DOHH2 (cell line): ENCODE results near the gene SSBP3.

ENCODE experiments used
- H3F3A ChIP-seq: fragments of 200-600 bp; sonication (generic), shearing (Covaris generic); 2 replicates; pipeline ENCODE4 v1.6.0; 2016; ENCODE audit warnings: antibody characterized with exemption, mild to moderate bottlenecking; ENCODE audit not compliant: control insufficient read depth, insufficient read depth
- H3K27ac ChIP-seq: fragments of 200-600 bp; sonication (generic); 2 replicates; pipeline ENCODE4 v1.5.1; 2014; ENCODE audit warnings: low read depth, mild to moderate bottlenecking, low read length, moderate library complexity
- H3K27me3 ChIP-seq: fragments of 200-600 bp; sonication (generic); 2 replicates; pipeline ENCODE4 v1.6.1; 2014; ENCODE audit warnings: mild to moderate bottlenecking, low read length, mixed read lengths; ENCODE audit not compliant: control insufficient read depth
- H3K36me3 ChIP-seq: fragments of 200-600 bp; sonication (generic); 2 replicates; pipeline ENCODE4 v1.6.1; 2014; ENCODE audit warnings: mild to moderate bottlenecking, low read length, moderate library complexity, mixed read lengths; ENCODE audit not compliant: control insufficient read depth
- H3K4me1 ChIP-seq: fragments of 200-600 bp; sonication (generic); 2 replicates; pipeline ENCODE4 v1.6.1; 2014; ENCODE audit warnings: mild to moderate bottlenecking, low read length, mixed read lengths; ENCODE audit not compliant: control insufficient read depth
- H3K4me2 ChIP-seq: fragments of 200-600 bp; sonication (generic); 2 replicates; pipeline ENCODE4 v1.6.0; 2014; ENCODE audit warnings: mild to moderate bottlenecking, low read length, moderate library complexity
- H3K4me3 ChIP-seq: fragments of 200-600 bp; sonication (generic); 2 replicates; pipeline ENCODE4 v1.5.1; 2014; ENCODE audit warnings: mild to moderate bottlenecking, low read length, mixed read lengths
- H3K79me2 ChIP-seq: fragments of 200-600 bp; sonication (generic); 2 replicates; pipeline ENCODE4 v1.6.1; 2014; ENCODE audit warnings: mild to moderate bottlenecking, low read length, mixed read lengths; ENCODE audit not compliant: control insufficient read depth
- H3K9me2 ChIP-seq: fragments of 200-600 bp; sonication (generic); replicated peaks from 2 replicates; pipeline ENCODE4 v1.6.1; 2014; ENCODE audit warnings: mild to moderate bottlenecking, low read length, mixed read lengths; ENCODE audit not compliant: control insufficient read depth
- H3K9me3 ChIP-seq: fragments of 200-600 bp; sonication (generic); 2 replicates; pipeline ENCODE4 v1.6.1; 2014; ENCODE audit warnings: antibody characterized with exemption, low read length, mixed read lengths; ENCODE audit not compliant: control insufficient read depth, insufficient read depth
- H4K20me1 ChIP-seq: fragments of 200-600 bp; sonication (generic); 2 replicates; pipeline ENCODE4 v1.6.0; 2014; ENCODE audit warnings: low read depth, mild to moderate bottlenecking, antibody characterized with exemption, low read length, moderate library complexity; ENCODE audit not compliant: control insufficient read depth, insufficient read depth
- EZH2phosphoT487 ChIP-seq: fragments of 200-600 bp; sonication (generic); IDR thresholded peaks from 2 replicates; pipeline ENCODE4 v1.6.1; 2017; ENCODE audit warnings: borderline replicate concordance, mild to moderate bottlenecking, antibody characterized with exemption, low read length, moderate library complexity, mixed read lengths
- TF ChIP-seq, protein P1 (sequence below): fragments of 200-600 bp; sonication (generic); IDR thresholded peaks from one replicate; pipeline ENCODE4 v1.5.1; 2014; ENCODE audit warnings: antibody characterized with exemption, mild to moderate bottlenecking, low read depth, low read length; ENCODE audit not compliant: poor library complexity, severe bottlenecking

Gene SSBP3

DNA sequence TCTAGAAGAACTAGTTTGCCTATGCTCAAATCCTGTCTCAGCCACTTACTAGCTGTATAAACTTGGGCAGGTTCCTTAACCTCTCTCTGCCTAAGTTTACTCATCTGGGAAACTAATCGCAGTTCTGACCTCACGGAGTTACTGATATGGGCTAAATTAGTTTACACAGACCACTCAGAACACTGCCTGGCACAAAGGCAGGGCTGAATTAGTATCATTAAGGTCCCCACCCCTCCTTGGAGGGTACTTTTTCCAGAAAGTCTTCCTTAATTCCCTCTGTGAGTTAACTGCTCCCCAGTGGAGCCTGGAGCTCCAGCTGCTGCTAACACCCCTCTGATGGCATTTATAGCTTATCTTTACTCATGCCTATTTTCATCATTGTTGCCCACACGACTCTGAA is 40.3 kb downstream of the SSBP3 start:
- Histone ChIP-seq H3K9me3 (no peaks in the 10 kb centered on the region), H4K20me1 (no peaks in the 10 kb centered on the region), H3K27me3 (no peaks in the 10 kb centered on the region), H3K79me2 (no peaks in the 10 kb centered on the region), H3F3A (no peaks in the 10 kb centered on the region), H3K4me2 (no peak overlapping the region), H3K4me1 (peaks cover 41% of the 10 kb centered on the region), H3K4me3 (no peak overlapping the region), H3K27ac (no peak overlapping the region), H3K9me2 (no peaks in the 10 kb centered on the region), H3K36me3 (no peaks in the 10 kb centered on the region)
- TF ChIP-seq EZH2phosphoT487 = no peak
- TF ChIP-seq, protein P1, sequence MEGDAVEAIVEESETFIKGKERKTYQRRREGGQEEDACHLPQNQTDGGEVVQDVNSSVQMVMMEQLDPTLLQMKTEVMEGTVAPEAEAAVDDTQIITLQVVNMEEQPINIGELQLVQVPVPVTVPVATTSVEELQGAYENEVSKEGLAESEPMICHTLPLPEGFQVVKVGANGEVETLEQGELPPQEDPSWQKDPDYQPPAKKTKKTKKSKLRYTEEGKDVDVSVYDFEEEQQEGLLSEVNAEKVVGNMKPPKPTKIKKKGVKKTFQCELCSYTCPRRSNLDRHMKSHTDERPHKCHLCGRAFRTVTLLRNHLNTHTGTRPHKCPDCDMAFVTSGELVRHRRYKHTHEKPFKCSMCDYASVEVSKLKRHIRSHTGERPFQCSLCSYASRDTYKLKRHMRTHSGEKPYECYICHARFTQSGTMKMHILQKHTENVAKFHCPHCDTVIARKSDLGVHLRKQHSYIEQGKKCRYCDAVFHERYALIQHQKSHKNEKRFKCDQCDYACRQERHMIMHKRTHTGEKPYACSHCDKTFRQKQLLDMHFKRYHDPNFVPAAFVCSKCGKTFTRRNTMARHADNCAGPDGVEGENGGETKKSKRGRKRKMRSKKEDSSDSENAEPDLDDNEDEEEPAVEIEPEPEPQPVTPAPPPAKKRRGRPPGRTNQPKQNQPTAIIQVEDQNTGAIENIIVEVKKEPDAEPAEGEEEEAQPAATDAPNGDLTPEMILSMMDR = no peak

DNA sequence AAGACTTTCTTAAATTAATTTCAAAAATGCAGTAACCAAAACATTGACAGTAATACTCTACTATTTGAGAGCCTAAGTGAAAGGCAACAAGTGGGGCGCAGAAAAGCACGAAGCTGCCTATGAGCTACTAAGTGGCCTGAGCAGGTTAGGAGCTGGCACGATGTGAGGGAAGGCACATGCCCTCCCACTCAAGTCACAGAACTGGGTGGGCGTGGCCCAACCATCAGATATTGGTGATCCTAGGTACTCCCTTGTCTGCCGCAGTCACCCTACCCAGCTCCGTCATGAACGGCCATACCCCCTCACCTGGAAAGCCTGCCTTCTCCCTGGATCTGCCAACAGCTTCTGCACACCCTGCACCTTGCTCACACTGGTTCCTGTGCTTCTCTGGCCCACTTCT is 40.8 kb downstream of the SSBP3 start:
- Histone ChIP-seq H3F3A (no peaks in the 10 kb centered on the region; the same call in 1 of the 2 replicates), H3K9me3 (no peaks in the 10 kb centered on the region), H3K4me2 (no peak overlapping the region), H3K9me2 (no peaks in the 10 kb centered on the region), H3K36me3 (no peaks in the 10 kb centered on the region), H3K27me3 (no peaks in the 10 kb centered on the region), H4K20me1 (no peaks in the 10 kb centered on the region), H3K4me1 (peaks cover 46% of the 10 kb centered on the region), H3K79me2 (no peaks in the 10 kb centered on the region), H3K27ac (no peak overlapping the region), H3K4me3 (no peak overlapping the region)
- TF ChIP-seq, protein P1 = no peak
- no peak for TF ChIP-seq EZH2phosphoT487

DNA sequence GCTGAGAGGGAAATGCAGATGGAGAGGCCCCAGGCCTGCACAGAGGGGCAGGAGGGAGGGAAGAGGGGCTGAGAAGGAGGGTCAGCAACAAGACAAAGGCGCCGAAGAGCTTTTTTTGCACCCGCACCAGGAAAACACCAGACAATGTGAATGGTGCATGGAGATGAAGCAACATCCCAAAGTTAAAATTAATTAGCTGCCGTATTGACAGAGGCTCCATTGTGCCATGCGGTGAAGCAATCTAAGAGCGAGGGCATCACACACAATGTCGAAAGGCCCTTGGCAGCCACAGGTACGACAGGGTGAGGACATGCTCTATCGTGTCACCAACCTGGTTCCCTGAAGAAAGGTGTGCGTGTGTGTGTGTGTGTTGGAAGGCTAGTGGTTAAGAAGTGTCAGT is 41.2 kb downstream of the SSBP3 start:
- H3K4me3 ChIP-seq = no peak overlapping the region
- no peaks in the 10 kb centered on the region for H3K9me2 ChIP-seq
- H3K4me1 ChIP-seq = peaks cover 48% of the 10 kb centered on the region
- H3F3A ChIP-seq = peaks cover 4% of the 10 kb centered on the region; the same call in 1 of the 2 replicates
- H3K27ac ChIP-seq = no peak overlapping the region
- H3K9me3 ChIP-seq = no peaks in the 10 kb centered on the region
- H4K20me1 ChIP-seq = no peaks in the 10 kb centered on the region
- no peak overlapping the region for H3K4me2 ChIP-seq
- no peaks in the 10 kb centered on the region for H3K79me2 ChIP-seq
- TF ChIP-seq, protein P1 = no peak
- TF ChIP-seq EZH2phosphoT487 = no peak
- no peaks in the 10 kb centered on the region for H3K36me3 ChIP-seq
- no peaks in the 10 kb centered on the region for H3K27me3 ChIP-seq
